ENCODE data around the gene SPACDR. TPM values are rescaled to one million over a fixed set of nuclear protein-coding genes. Genes with fewer than 3 reads are reported as not detected.

SPACDR gene
- total and polyA plus RNA-seq, 2 donors (not counting 1 experiment from before 2014, with no cell fraction given), result 2.1 to 3.7 TPM

- Histone ChIP-seq H3K4me1 (ENCODE audit: control insufficient read depth in 2 of 2, insufficient read depth in 2 of 2, low read length in 2 of 2) (peaks cover 9 to 25% of the 10 kb centered on the region in 2 donors), H3K79me2 (ENCODE audit: control insufficient read depth, insufficient read depth, low read length) (peaks cover 15% of the 10 kb centered on the region), H3K9me3 (ENCODE audit: control extremely low read depth in 1 of 3, control insufficient read depth in 2 of 3, insufficient read depth in 1 of 3, low read length in 2 of 3) (no peaks in the 10 kb centered on the region), H4K20me1 (ENCODE audit: control insufficient read depth, insufficient read depth, low read length, poor library complexity, severe bottlenecking) (peaks cover 15% of the 10 kb centered on the region), H2AFZ (ENCODE audit: insufficient read depth, low read depth, low read length, poor library complexity, severe bottlenecking) (no peak overlapping the region), H3K27ac (ENCODE audit: low read length in 2 of 2) (no peak overlapping the region), H3K36me3 (replicated peaks in 1 of 2; ENCODE audit: control extremely low read depth in 1 of 2, control insufficient read depth in 1 of 2, extremely low read depth in 1 of 2, insufficient read depth in 2 of 2, low read length in 1 of 2) (peaks cover 5 to 14% of the 10 kb centered on the region in 2 experiments), H3K4me3 (ENCODE audit: control extremely low read depth in 1 of 5, extremely low read depth in 1 of 5, insufficient read depth in 1 of 5, low read depth in 2 of 5, low read length in 4 of 5) (no peak overlapping the region), H3K9ac (ENCODE audit: low read length) (no peak overlapping the region), H3K4me2 (replicated peaks; ENCODE audit: low read depth, low read length, poor library complexity, severe bottlenecking) (no peak overlapping the region), H3K27me3 (replicated peaks in 1 of 4; ENCODE audit: control extremely low read depth in 1 of 4, control insufficient read depth in 3 of 4, insufficient read depth in 4 of 4, low read length in 3 of 4) (no peaks in the 10 kb centered on the region)
- Mint-ChIP-seq H3K4me1 (peaks cover 27% of the 10 kb centered on the region), H3K27me3 (no peaks in the 10 kb centered on the region), H3K27ac (no peak overlapping the region), H3K4me3 (no peak overlapping the region), H3K9me3 (ENCODE audit: insufficient read depth) (no peaks in the 10 kb centered on the region)
- CTCF ChIA-PET, result interaction anchor here (0.9 to 2.1 kb wide), 4 partner anchors 12 to 268 kb away, joined by 3 to 9 read pairs (median 4); partner anchors contain the start of gene POP7
- no peak for TF ChIP-seq EZH2 (IDR thresholded peaks at IDR 0.05; ENCODE audit: borderline replicate concordance, insufficient read depth, low read depth, low read length, poor library complexity, severe bottlenecking)
- TF ChIP-seq, protein P1, sequence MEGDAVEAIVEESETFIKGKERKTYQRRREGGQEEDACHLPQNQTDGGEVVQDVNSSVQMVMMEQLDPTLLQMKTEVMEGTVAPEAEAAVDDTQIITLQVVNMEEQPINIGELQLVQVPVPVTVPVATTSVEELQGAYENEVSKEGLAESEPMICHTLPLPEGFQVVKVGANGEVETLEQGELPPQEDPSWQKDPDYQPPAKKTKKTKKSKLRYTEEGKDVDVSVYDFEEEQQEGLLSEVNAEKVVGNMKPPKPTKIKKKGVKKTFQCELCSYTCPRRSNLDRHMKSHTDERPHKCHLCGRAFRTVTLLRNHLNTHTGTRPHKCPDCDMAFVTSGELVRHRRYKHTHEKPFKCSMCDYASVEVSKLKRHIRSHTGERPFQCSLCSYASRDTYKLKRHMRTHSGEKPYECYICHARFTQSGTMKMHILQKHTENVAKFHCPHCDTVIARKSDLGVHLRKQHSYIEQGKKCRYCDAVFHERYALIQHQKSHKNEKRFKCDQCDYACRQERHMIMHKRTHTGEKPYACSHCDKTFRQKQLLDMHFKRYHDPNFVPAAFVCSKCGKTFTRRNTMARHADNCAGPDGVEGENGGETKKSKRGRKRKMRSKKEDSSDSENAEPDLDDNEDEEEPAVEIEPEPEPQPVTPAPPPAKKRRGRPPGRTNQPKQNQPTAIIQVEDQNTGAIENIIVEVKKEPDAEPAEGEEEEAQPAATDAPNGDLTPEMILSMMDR (IDR thresholded peaks at IDR 0.05), result no peak
- no peak for DNase-seq
- WGBS (ENCODE audit: insufficient coverage), result no CpG with 5 or more reads among the region's 2 CpGs
- ATAC-seq (ENCODE audit: low read depth), result no peak
- intact Hi-C loops (cut with micrococcal nuclease), result no loop called here
- POLR2A ChIA-PET, result interaction anchor here (0.6 kb wide), 1 partner anchor 11 kb away, joined by 4 read pairs; no protein-coding TSS in a partner anchor
Observed at GRCh38 chr7:100438172-100438571, 25.9 kb downstream of the SPACDR start.
